GM23248 (cell line): Measurements from ENCODE around the gene GPATCH2. TPM values are rescaled to one million over a fixed set of nuclear protein-coding genes. Genes with fewer than 3 reads are reported as not detected.

ENCODE experiments used
- DNase-seq: peaks from one replicate; pipeline ENCODE4 v3.0.0-alpha.2; 2015
- H2AFZ ChIP-seq: fragments of 200-600 bp; sonication (generic); 2 replicates; pipeline ENCODE4 v1.6.1; 2016; ENCODE audit warnings: antibody characterized with exemption
- H3F3A ChIP-seq: fragments of 200-600 bp; sonication (generic); 2 replicates; pipeline ENCODE4 v1.6.1; 2016; ENCODE audit warnings: mild to moderate bottlenecking, antibody characterized with exemption, mixed run types; ENCODE audit not compliant: insufficient read depth
- H3K27ac ChIP-seq: fragments of 200-600 bp; sonication (generic); 2 replicates; pipeline ENCODE4 v1.5.1; 2016; ENCODE audit warnings: mild to moderate bottlenecking
- H3K27me3 ChIP-seq: fragments of 200-600 bp; sonication (generic); replicated peaks from 2 replicates; pipeline ENCODE4 v1.6.1; 2016; ENCODE audit warnings: mild to moderate bottlenecking; ENCODE audit not compliant: insufficient read depth
- H3K36me3 ChIP-seq: fragments of 200-600 bp; sonication (generic); 2 replicates; pipeline ENCODE4 v1.6.1; 2016; ENCODE audit warnings: low read depth, mild to moderate bottlenecking
- H3K4me1 ChIP-seq: fragments of 200-600 bp; sonication (generic); 2 replicates; pipeline ENCODE4 v1.6.1; 2016; ENCODE audit warnings: mild to moderate bottlenecking; ENCODE audit not compliant: insufficient read depth
- H3K4me2 ChIP-seq: fragments of 200-600 bp; sonication (generic); one replicate; pipeline ENCODE4 v1.6.1; 2016; ENCODE audit warnings: mild to moderate bottlenecking; ENCODE audit not compliant: unreplicated experiment
- H3K4me3 ChIP-seq: fragments of 200-600 bp; sonication (generic); 2 replicates; pipeline ENCODE4 v1.5.1; 2016; ENCODE audit warnings: mild to moderate bottlenecking
- H3K79me2 ChIP-seq: fragments of 200-600 bp; sonication (generic); 2 replicates; pipeline ENCODE4 v1.6.1; 2016; ENCODE audit warnings: mild to moderate bottlenecking; ENCODE audit not compliant: insufficient read depth
- H3K9ac ChIP-seq: fragments of 200-600 bp; sonication (generic); 2 replicates; pipeline ENCODE4 v1.6.1; 2016; ENCODE audit warnings: mild to moderate bottlenecking
- H3K9me2 ChIP-seq: fragments of 200-600 bp; sonication (generic); 2 replicates; pipeline ENCODE4 v1.6.1; 2016; ENCODE audit warnings: mixed run types, mild to moderate bottlenecking, moderate library complexity; ENCODE audit not compliant: insufficient read depth
- H3K9me3 ChIP-seq: fragments of 200-600 bp; sonication (generic); one replicate; pipeline ENCODE4 v1.6.1; 2017; ENCODE audit warnings: low read depth
- H4K20me1 ChIP-seq: fragments of 200-600 bp; sonication (generic); 2 replicates; pipeline ENCODE4 v1.6.0; 2016; ENCODE audit not compliant: insufficient read depth
- EZH2 ChIP-seq: fragments of 200-600 bp; sonication (generic); IDR thresholded peaks from 2 replicates; pipeline ENCODE4 v1.6.1; 2018; ENCODE audit warnings: antibody characterized with exemption, mild to moderate bottlenecking; ENCODE audit not compliant: insufficient read depth, poor library complexity, severe bottlenecking
- EZH2phosphoT487 ChIP-seq: fragments of 200-600 bp; sonication (generic); IDR thresholded peaks from 2 replicates; pipeline ENCODE4 v1.6.1; 2018; ENCODE audit warnings: antibody characterized with exemption, moderate library complexity, mild to moderate bottlenecking, low read depth; ENCODE audit not compliant: insufficient read depth
- WGBS, 2 experiments: methylation state at CpG; one replicate each; pipeline ENCODE4 v1.1.6; 2015 to 2017; ENCODE audit warnings: low lambda C conversion rate in 2 of 2, low coverage in 1 of 2; ENCODE audit errors: missing lambda C conversion rate in 2 of 2; 5-methylcytosine and 5-hydroxymethylcytosine counted together
- in situ Hi-C: fragments of 300-500 bp; cut with MboI; formaldehyde crosslinking; loops from 2 replicates; pipeline ENCODE4 v1.15.0; 2020
- polyA plus RNA-seq: library from polyadenylated mRNA; unstranded; fragments of >200 nt; fragmentation: Nextera tagmentation; extraction: Ambion mirVana; gene quantifications from 2 replicates; pipeline ENCODE4 v1.2.1, GENCODE V29; 2016
- total RNA-seq: library from RNA; depleted of rRNA; stranded (reverse); fragments of >200 nt; shearing (Covaris generic); gene quantifications from 2 replicates; pipeline ENCODE4 v1.2.3, GENCODE V29; 2014

GPATCH2 gene
- total and polyA plus RNA-seq, 2 experiments from 2014 or later, result 6.3 to 8.2 TPM

GRCh38 chr1:217574265-217574949, 56.5 kb downstream of the GPATCH2 start:
- no peak for DNase-seq
- Histone ChIP-seq H2AFZ (no peak overlapping the region), H3F3A (no peaks in the 10 kb centered on the region), H3K27me3 (no peaks in the 10 kb centered on the region), H3K4me1 (no peaks in the 10 kb centered on the region), H3K79me2 (no peaks in the 10 kb centered on the region), H4K20me1 (no peaks in the 10 kb centered on the region), H3K27ac (no peak overlapping the region), H3K9me2 (no peaks in the 10 kb centered on the region), H3K4me3 (no peak overlapping the region), H3K4me2 (no peak overlapping the region), H3K9me3 (no peaks in the 10 kb centered on the region), H3K36me3 (no peaks in the 10 kb centered on the region), H3K9ac (no peak overlapping the region)
- TF ChIP-seq EZH2phosphoT487 (no peak), EZH2 (no peak)
- in situ Hi-C loops, result no loop called here
- WGBS, 2 experiments, result 98% methylated on average over 6 of the region's 6 CpGs

- Histone ChIP-seq H3K9me2 (no peaks in the 10 kb centered on the region), H3K9me3 (no peaks in the 10 kb centered on the region), H3K4me1 (no peaks in the 10 kb centered on the region), H3K27me3 (no peaks in the 10 kb centered on the region), H3K27ac (no peak overlapping the region), H2AFZ (no peak overlapping the region), H4K20me1 (no peaks in the 10 kb centered on the region), H3F3A (peaks cover 5% of the 10 kb centered on the region; the same call in 1 of the 2 replicates), H3K79me2 (no peaks in the 10 kb centered on the region), H3K9ac (no peak overlapping the region), H3K36me3 (no peaks in the 10 kb centered on the region), H3K4me3 (no peak overlapping the region), H3K4me2 (no peak overlapping the region)
- TF ChIP-seq EZH2 (no peak), EZH2phosphoT487 (no peak)
- 20 to 25% methylated on average over 2 of the region's 2 CpGs for WGBS, 2 experiments
- in situ Hi-C loops, result no loop called here
- peak; percentile 37 for DNase-seq
Measured at GRCh38 chr1:217569021-217569420, 61.9 kb downstream of the GPATCH2 start.

GRCh38 chr1:217568200-217568599, 62.7 kb downstream of the GPATCH2 start:
- in situ Hi-C loops, result no loop called here
- TF ChIP-seq EZH2phosphoT487 (no peak), EZH2 (no peak)
- 96 to 99% methylated on average over 4 of the region's 4 CpGs for WGBS, 2 experiments
- H3K4me1 ChIP-seq, result peaks cover 5% of the 10 kb centered on the region
- no peaks in the 10 kb centered on the region for H3K9me2 ChIP-seq
- H2AFZ ChIP-seq, result no peak overlapping the region
- no peak overlapping the region for H3K27ac ChIP-seq
- no peaks in the 10 kb centered on the region for H4K20me1 ChIP-seq
- H3K36me3 ChIP-seq, result no peaks in the 10 kb centered on the region
- no peak overlapping the region for H3K4me2 ChIP-seq
- H3K4me3 ChIP-seq, result no peak overlapping the region
- peaks cover 10% of the 10 kb centered on the region for H3F3A ChIP-seq
- no peaks in the 10 kb centered on the region for H3K27me3 ChIP-seq
- no peaks in the 10 kb centered on the region for H3K79me2 ChIP-seq
- H3K9ac ChIP-seq, result no peak overlapping the region
- no peaks in the 10 kb centered on the region for H3K9me3 ChIP-seq
- DNase-seq, result no peak

GRCh38 chr1:217564833-217565232, 66.1 kb downstream of the GPATCH2 start:
- no peaks in the 10 kb centered on the region for H3K27me3 ChIP-seq
- no peaks in the 10 kb centered on the region for H4K20me1 ChIP-seq
- peaks cover 25% of the 10 kb centered on the region for H3F3A ChIP-seq
- no peak overlapping the region for H3K27ac ChIP-seq
- in situ Hi-C loops, result no loop called here
- peaks cover 19% of the 10 kb centered on the region for H3K4me1 ChIP-seq
- H3K9me3 ChIP-seq, result no peaks in the 10 kb centered on the region
- H3K4me2 ChIP-seq, result no peak overlapping the region
- H2AFZ ChIP-seq, result no peak overlapping the region
- DNase-seq, result no peak
- H3K9ac ChIP-seq, result no peak overlapping the region
- TF ChIP-seq EZH2, result no peak
- TF ChIP-seq EZH2phosphoT487, result no peak
- H3K36me3 ChIP-seq, result no peaks in the 10 kb centered on the region
- 95 to 97% methylated on average over 3 of the region's 3 CpGs for WGBS, 2 experiments
- no peaks in the 10 kb centered on the region for H3K79me2 ChIP-seq
- no peak overlapping the region for H3K4me3 ChIP-seq
- no peaks in the 10 kb centered on the region; the same call in 1 of the 2 replicates for H3K9me2 ChIP-seq

GRCh38 chr1:217564207-217564606, 66.7 kb downstream of the GPATCH2 start:
- Histone ChIP-seq H3K9me2 (no peaks in the 10 kb centered on the region; the same call in 1 of the 2 replicates), H3K36me3 (no peaks in the 10 kb centered on the region), H4K20me1 (no peaks in the 10 kb centered on the region), H2AFZ (no peak overlapping the region), H3K4me3 (no peak overlapping the region), H3K27me3 (no peaks in the 10 kb centered on the region), H3K79me2 (no peaks in the 10 kb centered on the region), H3K27ac (no peak overlapping the region), H3K4me1 (peaks cover 19% of the 10 kb centered on the region), H3K9ac (no peak overlapping the region), H3K4me2 (no peak overlapping the region), H3K9me3 (no peaks in the 10 kb centered on the region), H3F3A (peaks cover 25% of the 10 kb centered on the region)
- 89 to 92% methylated on average over 6 of the region's 6 CpGs for WGBS, 2 experiments
- no peak for DNase-seq
- in situ Hi-C loops, result no loop called here
- no peak for TF ChIP-seq EZH2
- no peak for TF ChIP-seq EZH2phosphoT487
